Measurements from ENCODE around the gene FNDC1.

Gene FNDC1

GRCh38 chr6:159309723-159310122 is 140.5 kb downstream of the FNDC1 start:
- DNase-seq: no peak

- peak; percentile 51 for DNase-seq
Observed at GRCh38 chr6:159311618-159312017, 142.4 kb downstream of the FNDC1 start.

GRCh38 chr6:159312206-159312605 is 143.0 kb downstream of the FNDC1 start:
- DNase-seq: no peak

GRCh38 chr6:159313018-159313417 is 143.8 kb downstream of the FNDC1 start:
- DNase-seq: no peak

GRCh38 chr6:159315562-159315961 is 146.4 kb downstream of the FNDC1 start:
- no peak for DNase-seq

- DNase-seq: no peak
Observed at GRCh38 chr6:159317430-159317829, 148.2 kb downstream of the FNDC1 start.

GRCh38 chr6:159321267-159321666 is 152.1 kb downstream of the FNDC1 start:
- DNase-seq: no peak
